ENCODE data around the gene BRIP1. TPM values are rescaled to one million over a fixed set of nuclear protein-coding genes. Genes with fewer than 3 reads are reported as not detected.

Gene BRIP1
- total and polyA plus RNA-seq, 4 donors = 0.21 to 4.3 (median 0.82) TPM

GRCh38 chr17:61818225-61818624 is 45.1 kb downstream of the BRIP1 start:
- DNase-seq (no peak), ATAC-seq (ENCODE audit: insufficient read depth, low FRiP score) (no peak)
- Histone ChIP-seq H3K9ac (ENCODE audit: insufficient read depth in 1 of 2, low read length in 2 of 2) (no peak overlapping the region), H3K4me3 (no peak overlapping the region), H3K9me3 (ENCODE audit: control insufficient read depth in 4 of 4, insufficient read depth in 3 of 4, low read length in 3 of 4) (no peaks in the 10 kb centered on the region), H3K27me3 (ENCODE audit: control insufficient read depth in 3 of 3, insufficient read depth in 3 of 3, low read length in 2 of 3) (no peaks in the 10 kb centered on the region), H3K4me1 (ENCODE audit: control insufficient read depth in 5 of 5, insufficient read depth in 5 of 5, low read length in 5 of 5) (no peaks in the 10 kb centered on the region), H3K36me3 (ENCODE audit: control insufficient read depth in 4 of 4, insufficient read depth in 4 of 4, low read length in 4 of 4) (no peaks in the 10 kb centered on the region), H3K27ac (ENCODE audit: low read depth in 1 of 2, low read length in 1 of 2) (no peak overlapping the region)
- TF ChIP-seq CTCF (IDR thresholded peaks at IDR 0.05; ENCODE audit: control extremely low read depth, extremely low read depth) = no peak

- Histone ChIP-seq H3K9ac (ENCODE audit: insufficient read depth in 1 of 2, low read length in 2 of 2) (no peak overlapping the region), H3K4me3 (no peak overlapping the region), H3K9me3 (ENCODE audit: control insufficient read depth in 4 of 4, insufficient read depth in 3 of 4, low read length in 3 of 4) (no peaks in the 10 kb centered on the region), H3K36me3 (ENCODE audit: control insufficient read depth in 4 of 4, insufficient read depth in 4 of 4, low read length in 4 of 4) (no peaks in the 10 kb centered on the region), H3K4me1 (ENCODE audit: control insufficient read depth in 5 of 5, insufficient read depth in 5 of 5, low read length in 5 of 5) (no peaks in the 10 kb centered on the region), H3K27ac (ENCODE audit: low read depth in 1 of 2, low read length in 1 of 2) (no peak overlapping the region), H3K27me3 (ENCODE audit: control insufficient read depth in 3 of 3, insufficient read depth in 3 of 3, low read length in 2 of 3) (no peaks in the 10 kb centered on the region)
- no peak for ATAC-seq (ENCODE audit: insufficient read depth, low FRiP score)
- 97 to 98% methylated on average over 3 of the region's 3 CpGs for WGBS, 2 donors
- no peak for TF ChIP-seq CTCF (IDR thresholded peaks at IDR 0.05; ENCODE audit: control extremely low read depth, extremely low read depth)
- no peak for DNase-seq
Observed at GRCh38 chr17:61817452-61817851, 45.9 kb downstream of the BRIP1 start.

GRCh38 chr17:61816538-61816937 is 46.8 kb downstream of the BRIP1 start:
- DNase-seq = no peak
- WGBS, 2 donors = 35 to 64% methylated on average over 4 of the region's 4 CpGs
- ATAC-seq (ENCODE audit: insufficient read depth, low FRiP score) = no peak
- no peak overlapping the region for H3K9ac ChIP-seq (ENCODE audit: insufficient read depth in 1 of 2, low read length in 2 of 2)
- H3K27me3 ChIP-seq (ENCODE audit: control insufficient read depth in 3 of 3, insufficient read depth in 3 of 3, low read length in 2 of 3) = no peaks in the 10 kb centered on the region
- no peak for TF ChIP-seq CTCF (IDR thresholded peaks at IDR 0.05; ENCODE audit: control extremely low read depth, extremely low read depth)
- H3K4me3 ChIP-seq = no peak overlapping the region
- H3K36me3 ChIP-seq (ENCODE audit: control insufficient read depth in 4 of 4, insufficient read depth in 4 of 4, low read length in 4 of 4) = no peaks in the 10 kb centered on the region
- no peaks in the 10 kb centered on the region for H3K4me1 ChIP-seq (ENCODE audit: control insufficient read depth in 5 of 5, insufficient read depth in 5 of 5, low read length in 5 of 5)
- no peak overlapping the region for H3K27ac ChIP-seq (ENCODE audit: low read depth in 1 of 2, low read length in 1 of 2)
- H3K9me3 ChIP-seq (ENCODE audit: control insufficient read depth in 4 of 4, insufficient read depth in 3 of 4, low read length in 3 of 4) = no peaks in the 10 kb centered on the region

GRCh38 chr17:61815863-61816503 is 47.3 kb downstream of the BRIP1 start:
- Histone ChIP-seq H3K27ac (ENCODE audit: low read depth in 1 of 2, low read length in 1 of 2) (no peak overlapping the region), H3K9ac (ENCODE audit: insufficient read depth in 1 of 2, low read length in 2 of 2) (no peak overlapping the region), H3K4me1 (ENCODE audit: control insufficient read depth in 5 of 5, insufficient read depth in 5 of 5, low read length in 5 of 5) (no peaks in the 10 kb centered on the region), H3K36me3 (ENCODE audit: control insufficient read depth in 4 of 4, insufficient read depth in 4 of 4, low read length in 4 of 4) (no peaks in the 10 kb centered on the region), H3K27me3 (ENCODE audit: control insufficient read depth in 3 of 3, insufficient read depth in 3 of 3, low read length in 2 of 3) (no peaks in the 10 kb centered on the region), H3K9me3 (ENCODE audit: control insufficient read depth in 4 of 4, insufficient read depth in 3 of 4, low read length in 3 of 4) (no peaks in the 10 kb centered on the region), H3K4me3 (no peak overlapping the region)
- DNase-seq (no peak), ATAC-seq (ENCODE audit: insufficient read depth, low FRiP score) (no peak)
- no peak for TF ChIP-seq CTCF (IDR thresholded peaks at IDR 0.05; ENCODE audit: control extremely low read depth, extremely low read depth)
- 66 to 73% methylated on average over 5 of the region's 5 CpGs for WGBS, 2 donors

Data from lung (tissue), 12 donors.